Mammary microvascular endothelial cell (primary cell): ENCODE results near the gene AMOT. TPM values are rescaled to one million over a fixed set of nuclear protein-coding genes. Genes with fewer than 3 reads are reported as not detected.

Experiments used
- total RNA-seq: library from RNA; depleted of rRNA; stranded (reverse); fragments of >200 nt; gene quantifications from 2 replicates; pipeline ENCODE4 v1.2.3, GENCODE V29; 2015

Gene AMOT
- total RNA-seq, result 1.00 and 1.6 TPM in 2 replicates

GRCh38 chrX:112840382-112841113, at the start of gene AMOT:
Gene AMOT (minus strand): TSS chrX:112840831. CDS start chrX:112823126, 17,705 bp downstream.

Other genes starting within 250 kb of the AMOT start
- not detected in 2 replicates for gene LHFPL1, start 160.9 kb downstream of the AMOT start, total RNA-seq